Measurements from ENCODE around the gene INAVA.

DNA sequence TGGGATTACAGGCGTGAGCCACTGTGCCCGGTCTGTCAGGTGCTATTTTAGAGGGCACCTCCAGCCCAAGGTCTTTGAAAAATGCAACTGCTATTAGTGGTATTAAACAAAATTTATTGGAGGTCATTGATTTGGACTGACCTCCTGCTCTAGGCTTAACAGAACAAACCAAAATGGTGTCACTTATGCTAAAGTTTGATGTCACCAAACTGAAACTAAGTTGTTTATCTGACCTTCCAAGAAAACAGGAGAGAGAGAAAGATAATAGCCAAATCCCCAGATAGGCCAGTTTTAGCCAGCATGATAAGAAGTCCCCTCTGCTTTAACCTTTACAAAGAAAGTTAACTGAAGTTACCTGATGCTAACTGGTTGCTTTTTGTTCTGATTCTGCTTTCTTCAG, 8.1 kb upstream of the INAVA start:
- TF ChIP-seq POLR2A (IDR thresholded peaks at IDR 0.05) (no peak), POLR2AphosphoS5 (IDR thresholded peaks at IDR 0.05; ENCODE audit: insufficient read depth in 1 of 2, low read depth in 1 of 2) (no peak)
- TF ChIP-seq, protein P1, sequence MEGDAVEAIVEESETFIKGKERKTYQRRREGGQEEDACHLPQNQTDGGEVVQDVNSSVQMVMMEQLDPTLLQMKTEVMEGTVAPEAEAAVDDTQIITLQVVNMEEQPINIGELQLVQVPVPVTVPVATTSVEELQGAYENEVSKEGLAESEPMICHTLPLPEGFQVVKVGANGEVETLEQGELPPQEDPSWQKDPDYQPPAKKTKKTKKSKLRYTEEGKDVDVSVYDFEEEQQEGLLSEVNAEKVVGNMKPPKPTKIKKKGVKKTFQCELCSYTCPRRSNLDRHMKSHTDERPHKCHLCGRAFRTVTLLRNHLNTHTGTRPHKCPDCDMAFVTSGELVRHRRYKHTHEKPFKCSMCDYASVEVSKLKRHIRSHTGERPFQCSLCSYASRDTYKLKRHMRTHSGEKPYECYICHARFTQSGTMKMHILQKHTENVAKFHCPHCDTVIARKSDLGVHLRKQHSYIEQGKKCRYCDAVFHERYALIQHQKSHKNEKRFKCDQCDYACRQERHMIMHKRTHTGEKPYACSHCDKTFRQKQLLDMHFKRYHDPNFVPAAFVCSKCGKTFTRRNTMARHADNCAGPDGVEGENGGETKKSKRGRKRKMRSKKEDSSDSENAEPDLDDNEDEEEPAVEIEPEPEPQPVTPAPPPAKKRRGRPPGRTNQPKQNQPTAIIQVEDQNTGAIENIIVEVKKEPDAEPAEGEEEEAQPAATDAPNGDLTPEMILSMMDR (IDR thresholded peaks at IDR 0.05), result no peak
